Stimulated activated CD4-positive, alpha-beta T cell treated with anti-CD3 and anti-CD28 coated beads, Interleukin-2, amount 100 ng/mL, for 24 hours (primary cell): Measurements from ENCODE around the gene SZT2.
A peak's percentile ranks its signal among the peaks of the same experiment; 100 is the strongest.
"Not testable (repeated sequence)": the region's sequence is repeated elsewhere in the genome, so short reads cannot be mapped to it uniquely, and the experiment has no call there.

Experiments
- DNase-seq, 2 donors: peaks; one replicate each; pipeline ENCODE4 v3.0.0-alpha.2; 2020

SZT2 gene

DNA sequence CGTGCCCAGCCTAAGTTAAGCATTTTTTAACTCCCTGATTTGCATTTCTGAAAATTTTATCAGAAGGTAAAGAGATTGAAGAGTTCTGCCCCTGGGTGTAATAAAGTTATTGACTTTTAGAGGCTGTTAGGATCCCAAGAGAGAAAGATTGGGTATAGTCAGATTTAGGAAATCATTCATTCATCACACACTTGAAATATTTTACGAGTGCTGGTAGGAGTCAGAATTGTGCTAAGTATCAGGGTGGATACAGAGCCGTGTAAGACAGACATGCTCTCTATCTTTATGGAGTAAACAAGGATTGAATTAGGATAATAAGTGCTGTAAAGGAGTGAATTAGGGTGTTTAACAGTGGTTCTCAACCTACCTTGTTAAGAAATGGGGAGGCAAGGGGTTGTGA lies 3.0 kb downstream of the SZT2 start:
- no peak for DNase-seq

DNA sequence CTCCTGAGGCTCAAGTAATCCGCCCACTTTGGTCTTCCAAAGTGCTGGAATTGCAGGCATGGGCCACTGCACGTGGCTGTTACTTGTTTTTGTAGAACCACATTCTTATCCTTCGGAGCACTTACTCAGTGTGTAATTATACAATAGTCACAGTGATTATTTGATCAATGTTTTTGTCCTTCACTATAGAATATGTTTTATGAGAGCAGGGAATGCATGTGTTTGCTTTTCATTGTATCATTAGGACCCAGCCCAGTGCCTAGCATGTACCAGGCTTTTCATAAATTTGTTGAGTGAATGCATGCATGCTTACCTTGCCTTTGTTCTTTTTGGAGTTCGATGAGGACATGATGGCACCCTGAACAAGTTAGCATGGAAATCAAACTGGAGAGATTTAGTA lies 5.8 kb downstream of the SZT2 start:
- DNase-seq: no peak

DNA sequence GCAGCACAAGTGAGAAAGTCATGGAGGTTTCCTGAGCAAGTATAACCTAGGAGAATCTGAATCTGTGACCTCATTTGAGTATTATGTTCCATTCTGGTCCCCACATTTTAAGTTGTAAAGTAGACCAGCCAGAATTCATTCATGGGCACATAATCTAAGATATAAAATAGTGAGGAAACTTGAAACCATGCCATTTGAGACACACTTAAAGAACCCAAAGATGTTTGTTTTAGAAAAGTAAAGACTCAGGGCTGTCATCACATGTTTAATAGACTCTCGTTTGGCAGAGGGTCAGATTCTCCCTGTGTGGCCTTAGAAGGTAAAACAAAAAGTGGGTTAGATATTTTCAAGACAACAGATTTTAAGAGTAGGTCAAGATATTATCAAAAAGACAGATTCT lies 6.4 kb downstream of the SZT2 start:
- DNase-seq: no peak

DNA sequence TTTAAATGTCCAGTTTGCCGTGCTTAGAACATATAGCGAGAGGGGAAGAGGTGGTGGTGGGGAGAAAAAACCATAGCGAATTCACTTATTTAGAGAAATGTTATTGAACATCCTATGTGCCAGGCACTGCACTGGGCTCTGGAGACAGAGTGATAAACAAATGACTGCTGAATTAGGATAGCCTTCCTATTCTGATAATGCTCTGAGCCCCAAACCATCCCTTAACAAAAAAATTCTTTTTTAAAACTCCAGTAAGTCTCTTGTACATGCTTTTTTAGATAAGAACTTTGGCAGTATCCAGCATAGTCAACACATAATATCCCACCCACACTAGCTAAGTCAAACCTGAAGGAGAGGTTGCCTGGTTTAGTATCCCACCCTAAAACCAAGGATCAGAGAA lies 8.5 kb downstream of the SZT2 start:
- no peak for DNase-seq

DNA sequence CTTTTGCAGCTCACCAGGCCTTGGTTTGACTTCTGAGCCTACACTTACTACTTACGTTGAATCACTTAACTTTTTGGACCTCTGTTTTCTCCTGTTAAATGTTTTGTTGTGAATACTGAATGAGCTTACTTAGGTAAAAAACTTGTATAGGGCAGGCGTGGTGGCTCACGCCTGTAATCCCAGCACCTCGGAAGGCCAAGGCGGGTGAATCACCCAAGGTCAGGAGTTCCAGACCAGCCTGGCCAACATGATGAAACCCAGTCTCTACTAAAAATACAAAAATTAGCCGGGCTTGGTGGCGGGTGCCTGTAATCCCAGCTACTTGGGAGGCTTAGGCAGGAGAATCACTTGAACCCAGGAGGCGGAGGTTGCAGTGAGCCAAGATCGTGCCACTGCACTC lies 10.7 kb downstream of the SZT2 start:
- not testable (repeated sequence) for DNase-seq

DNA sequence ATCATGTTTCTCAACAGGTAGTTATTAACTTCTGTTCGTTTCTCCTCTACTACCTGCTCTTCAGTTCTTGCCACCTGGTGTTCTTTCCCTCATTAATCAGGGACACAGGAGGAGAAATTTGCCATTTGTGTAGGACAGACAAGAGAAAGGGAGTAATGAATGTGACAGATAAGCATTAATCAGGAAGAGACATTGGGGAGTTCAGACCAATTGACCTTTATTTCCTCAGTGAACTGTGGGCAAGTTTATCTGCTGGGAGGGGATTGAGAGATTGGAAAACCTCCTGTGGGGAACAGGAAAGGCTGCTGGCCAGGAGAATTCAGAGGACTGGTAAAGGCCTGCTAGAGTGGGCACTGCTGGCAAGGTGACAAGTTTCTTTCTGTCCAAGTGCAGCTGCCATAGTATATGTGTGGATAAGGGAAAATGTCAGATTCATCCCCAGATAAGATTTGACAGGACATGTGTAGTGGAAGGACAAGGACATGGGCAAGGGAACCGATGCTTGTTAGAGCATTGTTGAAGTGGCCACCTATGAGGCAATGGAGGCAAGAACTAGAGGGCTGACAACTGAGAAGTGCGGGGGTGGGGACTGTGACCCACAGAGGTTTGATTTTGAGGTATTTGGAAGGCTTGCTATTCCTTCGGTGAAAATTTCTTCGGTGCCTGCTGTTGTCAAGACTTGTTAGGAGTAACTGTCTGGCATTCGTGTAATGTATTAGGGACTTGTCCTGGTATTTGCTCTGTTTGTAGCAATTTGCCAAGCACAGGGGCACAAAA lies 12.6 kb downstream of the SZT2 start:
- DNase-seq: no peak

DNA sequence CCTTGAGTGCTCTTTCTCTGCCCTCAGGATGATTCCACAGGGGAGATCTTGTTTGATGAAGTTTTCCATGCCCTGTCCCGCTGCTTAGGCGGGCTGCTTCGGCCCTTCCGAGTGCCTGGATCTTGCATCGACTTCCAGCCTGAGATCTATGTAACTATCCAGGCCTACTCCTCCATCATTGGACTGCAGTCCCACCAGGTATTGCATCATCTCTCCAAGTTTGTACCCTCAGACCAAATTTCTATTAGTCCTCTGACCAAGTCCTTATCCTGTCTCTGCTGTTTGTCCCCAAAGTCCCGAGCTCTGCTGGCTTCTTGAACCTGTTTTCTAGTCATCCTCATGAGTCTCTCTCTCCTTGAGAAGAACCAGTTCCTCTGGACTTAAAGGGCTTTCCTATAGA lies 14.7 kb downstream of the SZT2 start:
- DNase-seq: no peak

DNA sequence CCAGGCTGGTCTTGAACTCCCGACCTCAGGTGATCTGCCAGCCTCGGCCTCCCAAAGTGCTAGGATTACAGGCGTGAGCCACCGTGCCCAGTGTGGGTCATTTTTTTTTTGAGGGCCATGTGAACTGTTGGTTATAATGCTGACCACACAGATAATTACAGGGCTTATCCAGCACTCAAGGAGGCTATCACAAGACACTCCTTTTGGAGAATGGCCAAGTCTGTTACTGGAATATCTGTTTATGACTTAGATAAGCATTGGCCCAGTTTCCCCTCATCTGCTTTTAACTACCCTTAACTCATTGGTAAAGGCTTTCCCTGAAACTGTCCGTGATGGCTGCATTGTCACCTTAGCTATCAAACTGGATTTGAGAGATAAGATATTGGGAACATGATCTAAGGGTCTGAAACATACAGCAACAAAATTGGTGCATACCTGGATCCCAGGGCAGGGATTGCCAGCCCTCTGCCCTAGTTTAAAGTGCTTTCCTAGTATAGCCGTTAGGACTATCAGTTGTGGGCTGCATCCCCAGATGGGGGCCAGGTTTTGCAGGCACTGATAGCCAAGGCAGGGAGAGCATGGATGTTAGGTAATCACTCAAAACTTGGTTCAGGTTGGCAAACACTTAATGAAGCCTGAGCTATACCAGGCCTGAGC lies 15.6 kb downstream of the SZT2 start:
- no peak for DNase-seq

DNA sequence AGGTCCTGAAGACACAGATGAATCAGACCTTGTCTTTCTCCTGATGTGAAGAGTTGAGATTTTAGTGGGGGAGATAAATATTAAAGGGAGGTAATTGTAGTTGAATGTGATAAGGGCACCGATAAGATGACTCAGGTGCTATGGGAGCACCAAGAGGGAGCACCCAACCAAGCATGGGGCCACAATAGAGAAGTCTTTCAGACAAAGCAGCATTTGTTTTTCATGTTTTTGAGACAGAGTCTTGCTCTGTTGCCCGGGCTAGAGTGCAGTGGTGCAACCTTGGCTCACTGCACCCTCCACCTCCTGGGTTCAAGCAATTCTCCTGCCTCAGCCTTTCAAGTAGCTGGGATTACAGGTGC lies 16.2 kb downstream of the SZT2 start:
- DNase-seq: no peak

DNA sequence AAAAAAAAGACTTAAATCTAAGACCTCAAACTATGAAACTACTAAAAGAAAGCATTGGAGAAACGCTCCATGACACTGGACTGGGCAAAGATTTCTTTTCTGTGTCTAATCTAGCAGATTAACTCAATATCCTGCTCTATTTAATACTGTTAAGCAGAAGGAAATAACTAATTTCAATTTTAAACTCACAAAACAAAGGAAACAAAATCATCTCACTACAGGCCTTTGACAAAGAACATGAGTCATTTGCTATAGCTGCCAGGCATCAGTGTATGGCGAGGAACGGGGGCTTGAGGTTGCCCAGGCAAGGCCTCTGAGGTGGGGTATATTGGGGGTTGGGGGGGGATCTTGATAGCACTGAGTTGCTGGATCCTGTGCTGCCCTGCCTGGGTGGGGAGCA lies 20.9 kb downstream of the SZT2 start:
- no peak for DNase-seq

DNA sequence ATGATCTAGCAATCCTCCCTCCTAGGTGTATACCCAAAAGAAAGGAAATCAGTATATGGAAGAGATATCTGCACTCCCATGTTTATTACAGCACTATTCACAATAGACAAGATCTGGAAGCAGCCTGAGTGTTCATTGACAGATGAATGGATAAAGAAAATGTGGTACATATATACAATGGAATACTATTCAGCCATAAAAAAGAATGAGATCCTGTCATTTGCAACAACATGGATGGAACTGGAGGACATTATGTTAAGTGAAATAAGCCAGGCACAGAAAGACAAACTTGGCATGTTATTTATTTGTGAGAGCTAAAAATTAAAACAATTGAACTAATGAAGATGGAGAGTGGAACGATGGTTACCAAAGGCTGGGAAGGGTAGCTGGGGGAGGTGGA lies 23.7 kb downstream of the SZT2 start:
- DNase-seq: not testable (repeated sequence)

DNA sequence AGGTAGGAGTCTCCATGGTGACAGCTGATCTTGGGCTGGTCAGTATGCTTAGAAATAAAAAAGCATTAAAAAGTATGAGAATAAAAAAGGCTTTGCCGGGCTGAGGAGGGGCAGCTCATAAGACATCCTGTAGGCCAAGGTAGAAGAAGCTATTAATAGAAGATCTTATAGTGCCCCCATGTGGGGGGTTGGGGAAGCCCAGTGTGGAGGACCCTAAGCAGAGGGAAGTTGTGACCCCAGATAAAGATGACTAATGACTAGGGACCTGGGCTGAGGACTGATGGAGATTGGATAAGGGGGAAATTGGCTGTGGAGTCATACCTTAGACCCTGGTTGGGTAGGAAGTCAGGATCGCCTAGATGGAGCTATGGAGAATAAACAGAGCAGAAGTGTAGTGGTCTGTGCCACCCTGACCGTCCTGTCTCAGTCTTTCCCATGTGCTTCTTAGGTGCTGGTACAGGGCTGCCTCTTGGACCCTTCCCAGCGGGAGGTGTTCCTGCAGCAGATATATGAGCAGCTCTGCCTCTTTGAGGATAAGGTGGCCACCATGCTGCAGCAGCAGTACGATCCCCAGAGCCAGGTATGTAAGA lies 25.0 kb downstream of the SZT2 start:
- peak; percentile 62 to 74 for DNase-seq

DNA sequence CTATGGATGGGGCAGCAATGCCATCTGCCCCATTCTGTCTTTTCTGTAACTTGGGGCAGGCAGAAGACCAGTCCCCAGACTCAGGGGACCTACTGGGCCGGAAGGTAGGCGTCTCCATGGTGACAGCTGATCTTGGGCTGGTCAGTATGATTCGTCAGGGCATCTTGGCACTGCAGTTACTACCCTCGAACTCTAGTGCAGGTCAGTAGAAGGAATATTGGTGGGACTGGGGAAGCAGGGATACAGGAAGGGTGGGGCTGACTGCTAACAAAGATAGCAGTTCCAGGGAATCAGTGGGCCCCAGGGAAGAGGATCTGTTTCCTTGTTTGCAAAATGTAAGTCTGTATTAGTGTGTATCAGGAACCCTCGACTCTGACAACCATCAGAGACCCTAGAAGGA lies 26.2 kb downstream of the SZT2 start:
- DNase-seq: no peak

DNA sequence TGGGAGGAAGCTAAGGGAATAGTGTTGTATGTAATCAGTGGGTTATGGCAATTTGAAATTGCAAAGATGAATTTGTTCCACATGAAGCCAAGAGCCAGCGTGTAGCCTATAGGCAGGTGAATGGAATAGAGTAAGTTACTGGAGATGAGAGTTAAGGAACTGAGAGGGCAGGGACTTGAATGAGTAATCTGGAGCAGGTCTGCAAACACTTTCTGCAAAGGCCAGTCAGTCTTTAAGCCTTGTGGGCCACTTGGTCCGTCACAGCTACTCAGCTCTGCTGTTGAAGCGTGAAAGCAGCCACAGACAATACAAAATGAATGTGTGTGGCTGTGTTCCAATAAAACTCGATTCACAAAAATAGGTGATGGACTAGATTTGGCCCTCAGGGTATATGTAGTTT lies 29.2 kb downstream of the SZT2 start:
- DNase-seq: no peak

DNA sequence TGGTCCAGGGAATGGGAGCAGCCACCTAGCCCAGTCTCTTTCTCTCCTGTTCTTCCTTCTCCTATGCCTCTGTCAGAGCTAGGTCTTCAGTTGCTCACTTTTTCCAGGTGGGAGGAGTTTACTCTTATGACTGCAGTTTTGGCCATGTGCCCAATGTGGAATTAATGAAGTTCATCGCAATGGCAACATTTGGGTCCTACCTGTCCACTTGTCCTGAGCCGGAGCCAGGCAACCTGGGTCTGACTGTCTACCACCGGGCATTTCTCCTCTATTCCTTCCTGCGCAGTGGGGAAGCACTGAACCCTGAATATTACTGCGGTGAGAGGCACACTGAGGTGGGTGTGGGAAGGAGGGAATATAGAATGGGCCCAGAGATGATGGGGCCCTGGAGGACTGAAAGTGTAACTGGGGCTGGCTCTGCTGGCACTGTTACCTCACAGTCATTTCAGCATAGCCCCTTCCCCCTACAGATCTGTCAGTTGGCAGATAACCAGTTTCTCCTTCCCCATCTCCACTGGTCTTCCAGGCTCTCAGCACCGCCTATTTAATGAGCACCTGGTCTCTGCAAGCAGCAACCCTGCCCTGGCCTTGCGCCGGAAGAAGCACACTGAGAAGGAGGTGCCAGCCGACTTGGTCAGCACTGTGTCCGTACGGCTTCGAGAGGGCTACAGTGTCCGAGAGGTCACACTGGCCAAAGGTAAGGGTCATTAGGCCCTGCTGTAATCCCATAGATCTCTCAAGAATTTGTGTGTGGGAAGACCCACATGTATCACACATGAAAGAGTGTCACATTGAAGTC lies 30.1 kb downstream of the SZT2 start:
- DNase-seq: no peak

DNA sequence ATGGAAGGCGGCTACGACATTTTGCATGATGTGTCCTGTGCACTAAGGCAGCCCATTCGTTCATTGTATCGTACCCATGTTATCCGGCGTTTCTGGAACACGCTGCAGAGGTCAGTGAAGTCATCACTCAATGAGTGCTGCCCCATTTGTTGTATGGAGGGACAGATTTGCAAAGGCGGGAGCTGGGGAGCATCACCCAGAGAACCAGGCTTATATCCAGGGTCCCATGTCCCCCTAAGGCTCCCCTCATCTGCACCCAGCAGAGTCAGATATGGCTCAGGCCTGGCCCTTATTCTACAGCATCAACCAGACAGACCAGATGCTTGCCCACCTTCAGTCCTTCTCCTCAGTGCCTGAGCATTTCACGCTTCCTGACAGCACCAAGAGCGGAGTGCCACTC lies 31.2 kb downstream of the SZT2 start:
- DNase-seq: no peak

DNA sequence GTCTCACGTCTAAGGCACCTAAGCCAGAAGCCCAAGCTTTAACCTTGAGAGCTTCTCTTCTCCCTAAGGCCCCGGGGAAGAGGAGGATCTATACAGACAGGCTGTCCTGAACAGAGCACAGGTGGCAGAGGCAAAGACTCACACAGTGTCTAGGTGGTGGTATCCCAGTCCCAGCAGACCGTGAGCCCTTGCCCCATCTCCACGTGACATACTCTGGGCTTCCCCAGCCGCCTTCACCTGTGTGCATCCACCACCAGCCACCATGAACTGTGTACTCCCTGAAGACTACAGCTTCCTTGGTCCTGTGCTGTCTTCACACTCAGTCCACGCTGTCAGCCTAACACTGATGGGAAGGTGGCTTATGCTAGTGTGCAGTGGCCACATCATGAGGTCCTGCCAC lies 31.7 kb downstream of the SZT2 start:
- no peak for DNase-seq

DNA sequence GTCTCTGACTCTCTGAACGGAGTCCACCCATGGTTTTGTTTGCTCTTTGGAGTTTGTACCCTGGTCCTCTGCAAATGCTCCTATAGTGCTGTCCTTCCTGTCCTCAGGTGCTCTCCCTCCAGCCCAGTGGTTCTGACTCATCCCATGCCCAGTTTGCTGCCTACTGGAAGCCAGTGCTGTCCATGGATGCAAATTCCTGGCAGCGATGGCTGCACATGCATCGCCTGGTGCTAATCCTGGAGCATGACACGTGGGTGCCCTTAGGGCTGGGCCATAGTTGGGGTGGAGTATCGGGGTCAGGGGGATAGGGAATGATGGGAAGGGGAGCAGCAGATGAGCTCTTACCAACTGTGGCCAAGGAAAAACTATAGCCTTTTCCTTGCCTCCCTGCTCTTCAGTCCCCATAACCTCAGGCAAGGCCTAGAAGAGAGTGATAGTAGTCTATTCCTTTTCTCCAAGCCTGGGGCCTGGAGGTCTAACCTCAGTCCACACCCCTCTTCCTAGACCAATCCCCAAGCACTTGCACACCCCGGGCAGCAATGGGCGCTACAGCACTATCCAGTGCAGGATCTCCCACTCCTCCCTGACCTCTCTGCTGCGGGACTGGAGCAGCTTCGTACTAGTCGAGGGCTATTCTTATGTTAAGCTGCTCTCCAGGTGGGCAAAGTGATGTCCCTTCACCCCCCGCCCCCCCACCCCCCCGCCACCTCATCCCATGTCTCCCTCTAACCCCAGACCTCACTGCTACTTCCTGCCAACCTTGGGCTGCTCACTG lies 32.5 kb downstream of the SZT2 start:
- DNase-seq: no peak

DNA sequence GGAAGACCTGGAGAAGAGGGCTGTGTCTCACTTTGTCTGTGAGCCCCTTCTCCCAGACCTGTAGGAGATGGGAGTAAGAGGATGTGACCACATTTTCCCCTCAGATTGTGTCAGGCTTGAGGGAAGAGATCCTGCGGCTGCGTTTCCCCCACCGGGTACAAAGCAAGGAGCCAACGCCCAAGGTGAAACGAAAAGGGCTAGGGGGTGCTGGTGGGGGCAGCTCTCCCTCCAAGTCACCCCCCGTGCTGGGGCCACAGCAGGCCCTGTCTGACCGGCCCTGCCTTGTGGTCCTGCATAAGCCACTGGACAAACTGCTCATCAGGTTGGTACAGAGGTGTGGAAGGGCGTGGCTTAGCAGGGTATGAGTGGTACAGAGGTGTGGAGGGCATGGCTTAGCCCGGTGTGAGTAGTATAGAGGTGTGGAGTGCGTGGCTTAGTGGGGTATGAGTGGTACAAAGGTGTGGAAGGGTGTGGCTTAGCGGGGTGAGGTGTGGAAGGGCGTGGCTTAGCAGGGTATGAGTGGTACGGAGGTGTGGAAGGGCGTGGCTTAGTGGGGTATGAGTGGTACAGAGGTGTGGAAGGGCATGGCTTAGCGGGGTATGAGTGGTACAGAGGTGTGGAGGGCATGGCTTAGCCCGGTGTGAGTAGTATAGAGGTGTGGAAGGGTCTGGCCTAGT lies 33.4 kb downstream of the SZT2 start:
- DNase-seq: no peak

DNA sequence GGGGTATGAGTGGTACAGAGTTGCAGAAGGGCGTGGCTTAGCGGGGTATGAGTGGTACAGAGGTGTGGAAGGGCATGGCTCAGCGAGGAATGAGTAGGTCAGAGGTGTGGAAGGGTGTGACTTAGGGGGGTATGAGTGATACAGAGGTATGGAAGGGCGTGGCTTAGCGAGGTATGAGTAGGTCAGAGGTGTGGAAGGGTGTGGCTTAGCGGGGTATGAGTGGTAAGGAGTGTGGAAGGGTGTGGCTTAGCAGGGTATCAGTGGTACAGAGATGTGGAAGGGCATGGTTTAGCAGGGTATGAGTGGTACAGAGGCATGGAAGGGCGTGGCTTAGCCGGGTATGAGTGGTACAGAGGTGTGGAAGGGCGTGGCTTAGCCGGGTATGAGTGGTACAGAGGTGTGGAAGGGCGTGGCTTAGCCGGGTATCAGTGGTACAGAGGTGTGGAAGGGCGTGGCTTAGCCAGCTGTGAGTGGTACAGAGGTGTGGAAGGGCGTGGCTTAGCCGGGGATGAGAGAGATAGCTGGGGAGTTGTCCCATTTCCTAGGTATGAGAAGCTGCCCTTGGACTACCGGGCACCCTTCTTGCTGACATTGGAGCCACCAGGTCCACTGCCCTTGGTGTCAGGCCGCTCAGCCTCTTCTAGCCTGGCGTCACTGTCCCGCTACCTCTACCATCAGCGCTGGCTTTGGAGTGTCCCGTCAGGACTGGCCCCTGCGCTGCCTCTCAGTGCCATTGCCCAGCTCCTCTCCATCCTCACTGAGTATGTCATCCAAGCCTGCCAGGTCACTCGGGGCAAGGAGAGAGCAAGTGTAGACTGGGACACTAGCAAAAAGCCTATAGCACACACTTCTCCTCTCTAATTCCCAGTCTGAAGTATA lies 34.2 kb downstream of the SZT2 start:
- no peak for DNase-seq

DNA sequence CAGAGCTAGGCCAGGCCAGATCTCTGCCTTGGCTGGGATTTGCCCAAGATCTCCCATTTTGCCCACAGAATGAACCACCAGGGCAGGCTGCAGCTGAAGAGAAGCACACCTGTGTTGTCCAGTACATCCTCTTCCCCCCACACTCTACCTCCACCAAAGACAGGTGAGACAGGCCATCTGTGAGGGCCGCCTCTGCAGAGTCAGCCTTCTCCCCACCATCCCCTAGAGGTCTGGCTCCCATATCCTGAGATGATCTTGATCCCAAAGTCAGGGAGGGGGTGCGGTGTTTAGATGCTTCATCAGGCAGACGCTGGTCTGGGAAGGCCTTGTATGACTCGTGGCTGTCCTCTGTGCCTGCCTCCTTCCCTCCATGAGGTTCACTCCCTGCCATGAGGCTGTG lies 35.3 kb downstream of the SZT2 start:
- DNase-seq: no peak
